GM11168 (cell line): Measurements from ENCODE around the gene ZNF879.

Source experiments
- in situ Hi-C: fragments of 300-500 bp; cut with MboI; formaldehyde crosslinking; loops from one replicate; pipeline ENCODE4 v1.12.0; 2022; ENCODE audit warnings: low sequenced_read_pairs; ENCODE audit not compliant: unreplicated experiment

ZNF879 gene

GRCh38 chr5:179023528-179024189, at the start of gene ZNF879:
Gene ZNF879, plus strand, starts transcription at chr5:179023804. Its CDS starts 1,201 bp downstream, at chr5:179025005.
- in situ Hi-C loops: no loop called here

GRCh38 chr5:178981381-178981780, 42.2 kb upstream of the ZNF879 start:
- in situ Hi-C loops: no loop called here

- in situ Hi-C loops: no loop called here
These were observed 40.7 kb upstream of the ZNF879 start for GRCh38 chr5:178982941-178983340.

- in situ Hi-C loops: no loop called here
These were observed 39.9 kb upstream of the ZNF879 start for GRCh38 chr5:178983728-178984127.

GRCh38 chr5:178984145-178985072, 39.2 kb upstream of the ZNF879 start:
- in situ Hi-C loops: no loop called here

- in situ Hi-C loops: no loop called here
These were observed 37.2 kb upstream of the ZNF879 start for GRCh38 chr5:178986326-178986960.

GRCh38 chr5:178988436-178989220, 35.0 kb upstream of the ZNF879 start:
- in situ Hi-C loops: no loop called here

- in situ Hi-C loops: no loop called here
These were observed 34.3 kb upstream of the ZNF879 start for GRCh38 chr5:178989311-178989710.

GRCh38 chr5:178990491-178990890, 33.1 kb upstream of the ZNF879 start:
- in situ Hi-C loops: no loop called here

- in situ Hi-C loops: no loop called here
These were observed 32.1 kb upstream of the ZNF879 start for GRCh38 chr5:178991190-178992145.

- in situ Hi-C loops: no loop called here
These were observed 31.2 kb upstream of the ZNF879 start for GRCh38 chr5:178992291-178992895.

GRCh38 chr5:178993236-178993765, 30.3 kb upstream of the ZNF879 start:
- in situ Hi-C loops: no loop called here

- in situ Hi-C loops: no loop called here
These were observed 29.5 kb upstream of the ZNF879 start for GRCh38 chr5:178993955-178994579.

GRCh38 chr5:178994580-178995340, 28.8 kb upstream of the ZNF879 start, which contains the start of gene GRM6:
Gene GRM6, minus strand, starts transcription at chr5:178995320. Its CDS starts 376 bp downstream, at chr5:178994944.
- in situ Hi-C loops: no loop called here

- in situ Hi-C loops: no loop called here
These were observed 28.3 kb upstream of the ZNF879 start for GRCh38 chr5:178995341-178995690.

GRCh38 chr5:178996156-178996555, 27.4 kb upstream of the ZNF879 start:
- in situ Hi-C loops: no loop called here

GRCh38 chr5:178997191-178997590, 26.4 kb upstream of the ZNF879 start:
- in situ Hi-C loops: no loop called here
